Motor neuron (in vitro differentiated cells): ENCODE results near the gene RAMACL. TPM values are rescaled to one million over a fixed set of nuclear protein-coding genes. Genes with fewer than 3 reads are reported as not detected.
A peak's percentile ranks its signal among the peaks of the same experiment; 100 is the strongest.

Source experiments
- ATAC-seq, 8 experiments: fragments of 200-7000 bp; cut with Tn5 transposase; replicated peaks in 6 of 8; 2 replicates each; pipeline ENCODE4 v1.8.0; 2021; ENCODE audit warnings: mild to moderate bottlenecking in 8 of 8, moderate library complexity in 8 of 8
- H3K27ac ChIP-seq, 2 donors: fragments of 250-450 bp; sonication (Bioruptor Pico); 2 replicates each; pipeline ENCODE4 v1.9.0; 2021; ENCODE audit warnings: antibody characterized with exemption in 2 of 2, mild to moderate bottlenecking in 2 of 2, moderate library complexity in 1 of 2
- H3K4me1 ChIP-seq, 2 donors: fragments of 250-450 bp; sonication (Bioruptor Pico); replicated peaks in 1 of 2; 2 replicates each; pipeline ENCODE4 v1.6.1; 2021; ENCODE audit warnings: antibody characterized with exemption in 2 of 2, mild to moderate bottlenecking in 2 of 2, moderate library complexity in 1 of 2
- H3K4me3 ChIP-seq, 5 donors: fragments of 250-450 bp; sonication (Bioruptor Pico); 2 replicates each; pipeline ENCODE4 v1.9.0; 2021; ENCODE audit warnings: antibody characterized with exemption in 5 of 5, mild to moderate bottlenecking in 5 of 5, moderate library complexity in 4 of 5
- WGBS, 10 experiments: fragments of 450-650 bp; shearing (Covaris generic); methylation state at CpG; one replicate each; pipeline ENCODE4 v1.0.0; 2022; 5-methylcytosine and 5-hydroxymethylcytosine counted together
- in situ Hi-C, 9 experiments: fragments of 400-800 bp; cut with MboI; loops; one replicate each; pipeline ENCODE4 v1.15.0; 2021; ENCODE audit warnings: low sequenced_read_pairs in 9 of 9, low pct_unique_long_range_greater_than_20kb in 2 of 9; ENCODE audit not compliant: unreplicated experiment in 9 of 9
- total RNA-seq, 8 experiments: library from RNA; unstranded; fragments of 300-600 nt; gene quantifications; 2 replicates each; pipeline versions ENCODE4 v1.2.3 to v1.2.4, GENCODE V29; 2022

Gene RAMACL
- total RNA-seq, 8 experiments from 2014 or later: 0.50 to 2.7 (median 1.1) TPM

DNA sequence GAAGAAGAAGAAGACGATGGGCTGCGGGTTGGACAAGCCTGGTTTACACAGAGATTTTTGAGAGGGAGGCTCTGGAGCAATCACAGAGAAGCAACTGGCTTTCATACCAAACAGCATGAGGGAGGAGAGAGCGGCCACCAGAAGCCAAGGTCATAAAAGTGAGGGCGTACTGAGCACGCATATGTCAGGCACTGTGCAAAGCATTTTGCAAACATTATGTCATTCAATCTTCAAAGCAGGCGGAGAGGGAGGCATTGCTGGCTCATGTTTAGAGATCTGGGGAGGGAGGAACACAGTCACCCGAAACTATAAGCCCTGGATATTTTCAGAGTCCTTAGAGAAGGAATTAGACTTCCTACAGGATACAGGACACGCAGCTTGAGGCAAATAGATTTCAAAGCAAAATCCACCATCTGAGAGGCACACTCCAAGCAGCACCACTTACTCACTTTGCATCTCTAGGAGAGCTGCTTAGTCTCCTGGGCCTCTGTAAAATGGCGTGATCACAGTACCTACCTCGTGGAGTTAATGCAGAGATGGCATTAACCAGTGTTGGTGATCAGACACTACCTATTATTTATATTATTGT is 24.6 kb downstream of the RAMACL start:
- Histone ChIP-seq H3K27ac (no peak overlapping the region), H3K4me3 (no peak overlapping the region), H3K4me1 (peaks cover 3 to 11% of the 10 kb centered on the region in 2 donors)
- in situ Hi-C loops: no loop called here
- peak in 3 of 8 experiments; percentile 89 to 93 (median 90) for ATAC-seq
- WGBS, 10 experiments: 8 to 96% (median 81%) methylated on average over 2 to 10 of the region's 10 CpGs

DNA sequence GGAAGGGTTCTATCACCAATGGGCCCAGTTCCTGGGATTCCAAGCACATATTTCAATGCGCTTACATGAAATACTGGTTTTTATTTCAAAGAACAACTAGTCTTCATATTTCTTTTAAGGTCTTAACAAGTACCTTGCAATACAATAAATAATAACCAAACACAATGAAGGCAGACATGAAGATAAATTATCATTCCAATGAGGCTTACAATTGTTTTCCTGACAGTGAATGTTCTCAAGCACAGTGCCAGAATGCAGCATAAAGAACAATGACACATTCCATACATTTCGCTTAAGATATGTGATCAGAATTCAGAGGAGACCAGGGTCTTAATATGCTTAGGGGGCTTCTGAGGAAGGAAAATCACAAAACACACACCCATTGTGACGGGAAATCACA is 26.3 kb downstream of the RAMACL start:
- no peak for ATAC-seq
- Histone ChIP-seq H3K27ac (no peak overlapping the region), H3K4me3 (no peak overlapping the region), H3K4me1 (peaks cover 3 to 11% of the 10 kb centered on the region in 2 donors)
- WGBS, 10 experiments: 67 to 100% (median 100%) methylated on average over 1 to 3 of the region's 3 CpGs; no CpG with 5 or more reads in 2 of the 10 experiments
- in situ Hi-C loops: no loop called here

DNA sequence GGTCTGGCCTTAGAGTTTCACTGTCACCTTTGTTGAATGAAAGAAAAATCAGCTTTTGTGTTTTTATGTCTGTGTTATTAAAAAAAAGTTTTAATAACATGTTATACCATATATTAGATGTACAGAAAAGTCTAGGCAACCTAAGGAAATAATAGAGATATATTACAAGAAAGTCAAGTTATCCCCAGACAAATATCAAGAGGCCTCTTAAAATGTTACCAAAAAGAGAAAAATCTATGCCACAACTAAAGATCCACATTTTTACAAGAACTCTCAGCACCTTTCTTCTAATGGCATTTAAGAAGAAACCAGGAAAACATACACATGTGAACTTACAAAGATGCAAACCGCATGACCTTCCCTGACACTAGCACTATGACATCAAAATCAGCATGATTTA is 26.8 kb downstream of the RAMACL start:
- ATAC-seq: no peak
- WGBS, 10 experiments: 83 to 100% (median 91%) methylated on average over 1 of the region's 1 CpG; no CpG with 5 or more reads in 5 of the 10 experiments
- H3K4me1 ChIP-seq: peaks cover 7 to 11% of the 10 kb centered on the region in 2 donors
- no peak overlapping the region for H3K4me3 ChIP-seq
- in situ Hi-C loops: no loop called here
- H3K27ac ChIP-seq: no peak overlapping the region

DNA sequence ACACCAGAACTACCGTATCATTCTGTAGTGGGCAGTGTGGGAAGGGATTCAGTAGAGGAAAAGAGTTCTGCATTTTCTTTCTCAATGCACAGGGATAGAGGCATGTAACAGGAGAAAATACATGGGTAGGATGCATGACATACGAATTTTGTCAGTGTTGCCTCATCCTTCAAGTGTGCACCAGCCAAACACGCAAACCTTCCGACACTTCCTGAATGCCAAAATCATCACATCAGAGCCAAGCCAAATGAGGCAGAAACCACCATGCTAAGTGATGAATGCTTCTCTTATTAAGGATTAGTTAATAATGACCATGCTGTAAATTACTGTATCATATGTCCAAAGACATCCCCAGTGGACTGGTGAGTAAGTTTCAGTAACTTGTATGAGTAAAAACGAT is 27.3 kb downstream of the RAMACL start:
- no peak for ATAC-seq
- peaks cover 11% of the 10 kb centered on the region in 2 donors for H3K4me1 ChIP-seq
- in situ Hi-C loops: no loop called here
- WGBS, 10 experiments: 43 to 100% (median 94%) methylated on average over 1 to 5 of the region's 5 CpGs
- H3K27ac ChIP-seq: no peak overlapping the region
- H3K4me3 ChIP-seq: no peak overlapping the region

DNA sequence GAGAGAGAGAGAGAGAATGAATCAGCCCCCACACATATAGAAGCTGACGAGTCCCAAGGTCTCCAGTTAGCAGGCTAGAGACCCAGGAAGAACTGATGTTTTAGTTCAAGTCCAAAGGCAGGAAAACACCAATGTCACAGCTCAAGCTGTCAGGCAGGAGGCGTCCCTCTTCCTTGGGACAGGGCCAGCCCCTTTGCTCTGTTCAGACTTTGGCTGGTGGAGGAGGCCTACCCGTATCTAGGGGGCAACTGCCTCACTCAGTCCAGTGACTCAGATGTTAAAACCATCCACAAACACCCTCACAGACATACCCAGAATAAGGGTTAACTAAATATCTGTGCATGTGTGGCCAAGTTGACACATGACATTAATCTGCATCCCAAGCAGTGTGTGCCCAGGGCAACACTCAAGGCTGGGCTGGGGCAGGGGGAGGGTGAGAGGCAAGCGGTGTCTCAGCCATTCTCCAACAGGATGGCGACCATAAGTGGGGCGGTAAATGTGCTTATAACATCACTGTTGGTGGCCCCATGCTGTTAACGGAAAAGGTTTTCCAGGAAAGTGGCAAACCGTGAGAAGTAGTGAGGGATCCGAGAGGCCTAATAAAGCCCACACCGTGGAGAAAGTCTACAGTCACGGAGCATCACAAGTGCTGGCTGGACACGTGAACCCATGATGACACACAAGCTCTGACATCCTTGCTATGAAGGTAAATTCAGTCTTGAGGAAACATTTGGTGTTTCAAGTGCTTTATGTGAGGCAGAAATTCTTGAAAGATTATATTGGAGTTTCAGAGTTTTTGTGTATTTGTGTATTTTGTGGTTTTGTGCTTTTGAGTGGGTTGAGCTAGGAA is 28.1 kb downstream of the RAMACL start:
- Histone ChIP-seq H3K27ac (no peak overlapping the region), H3K4me1 (peaks cover 16 to 20% of the 10 kb centered on the region in 2 donors), H3K4me3 (no peak overlapping the region)
- in situ Hi-C loops: no loop called here
- 71 to 100% (median 93%) methylated on average over 1 to 9 of the region's 12 CpGs; no CpG with 5 or more reads in 2 of the 10 experiments for WGBS, 10 experiments
- ATAC-seq: peak in 2 of 8 experiments; percentile 9 to 48

DNA sequence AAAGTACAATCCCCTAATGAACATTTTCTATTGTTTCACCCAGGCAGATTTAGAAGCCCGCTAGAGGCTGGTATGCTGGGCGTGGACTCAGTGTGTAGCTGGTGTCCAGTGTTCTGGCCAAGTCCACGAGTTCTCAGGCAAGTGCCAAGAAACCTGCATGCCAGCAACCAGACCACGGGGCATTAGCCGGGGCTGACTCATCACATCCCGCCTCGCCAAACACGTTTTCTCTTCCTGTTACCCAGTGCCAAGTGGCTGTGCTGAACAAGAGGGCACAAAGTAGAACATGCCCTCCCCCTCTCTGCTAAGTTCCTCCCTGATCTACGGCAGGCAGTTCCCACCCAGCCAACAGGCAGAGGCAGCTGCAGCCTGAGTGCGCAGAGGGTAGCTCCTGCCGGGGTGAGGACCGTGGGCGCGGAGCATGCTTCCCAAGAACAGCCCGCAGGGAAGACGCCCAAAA is 29.6 kb downstream of the RAMACL start:
- Histone ChIP-seq H3K27ac (no peak overlapping the region), H3K4me3 (no peak overlapping the region), H3K4me1 (peaks cover 24 to 32% of the 10 kb centered on the region in 2 donors)
- in situ Hi-C loops: no loop called here
- WGBS, 10 experiments: 0 to 100% (median 88%) methylated on average over 2 to 8 of the region's 16 CpGs; no CpG with 5 or more reads in 2 of the 10 experiments
- ATAC-seq: peak in 3 of 8 experiments; percentile 6 to 39 (median 39)

DNA sequence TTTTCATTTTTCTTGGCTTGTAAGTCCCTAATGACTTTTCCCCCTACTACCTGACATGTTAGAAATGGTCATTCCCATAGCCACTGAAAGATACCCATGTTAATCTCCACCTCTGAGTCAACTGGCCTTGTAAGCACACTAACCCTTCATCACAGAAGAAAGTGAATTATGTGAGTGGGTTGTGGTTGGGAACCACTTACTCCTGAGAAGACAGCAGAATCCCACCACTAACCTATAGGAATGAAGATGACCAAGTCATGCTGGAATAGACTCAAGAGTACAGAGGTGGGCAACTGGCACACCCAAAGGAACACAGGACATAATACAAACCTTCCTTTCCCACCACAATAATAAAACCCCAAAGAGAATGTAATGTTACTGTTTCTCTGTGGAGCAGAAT is 30.1 kb downstream of the RAMACL start:
- no peak overlapping the region for H3K4me3 ChIP-seq
- in situ Hi-C loops: no loop called here
- H3K4me1 ChIP-seq: peaks cover 24 to 35% of the 10 kb centered on the region in 2 donors
- no peak for ATAC-seq
- H3K27ac ChIP-seq: no peak overlapping the region

DNA sequence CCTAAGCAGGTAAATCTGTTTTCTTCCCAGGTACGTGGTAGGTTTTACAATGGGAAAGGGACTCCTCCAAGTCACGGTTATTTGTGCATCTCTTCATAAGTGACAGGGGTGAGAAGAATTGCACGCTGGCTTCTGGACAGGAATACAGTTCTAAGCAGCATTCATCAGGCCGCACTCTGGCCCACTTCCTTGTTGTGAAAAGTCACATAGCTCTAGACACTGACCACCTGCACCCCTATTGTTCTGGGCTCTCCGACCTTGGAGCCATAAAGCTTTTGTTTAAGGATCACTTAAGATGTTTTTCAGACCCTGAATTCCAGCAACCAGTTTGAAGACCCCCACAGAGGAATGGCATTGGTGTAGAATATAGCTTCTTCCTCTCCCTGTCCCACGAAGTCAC is 31.4 kb downstream of the RAMACL start:
- WGBS, 10 experiments: 50 to 100% (median 68%) methylated on average over 1 to 6 of the region's 6 CpGs; no CpG with 5 or more reads in 2 of the 10 experiments
- H3K4me1 ChIP-seq: peaks cover 24 to 35% of the 10 kb centered on the region in 2 donors
- in situ Hi-C loops: no loop called here
- ATAC-seq: no peak
- H3K27ac ChIP-seq: no peak overlapping the region
- H3K4me3 ChIP-seq: no peak overlapping the region

DNA sequence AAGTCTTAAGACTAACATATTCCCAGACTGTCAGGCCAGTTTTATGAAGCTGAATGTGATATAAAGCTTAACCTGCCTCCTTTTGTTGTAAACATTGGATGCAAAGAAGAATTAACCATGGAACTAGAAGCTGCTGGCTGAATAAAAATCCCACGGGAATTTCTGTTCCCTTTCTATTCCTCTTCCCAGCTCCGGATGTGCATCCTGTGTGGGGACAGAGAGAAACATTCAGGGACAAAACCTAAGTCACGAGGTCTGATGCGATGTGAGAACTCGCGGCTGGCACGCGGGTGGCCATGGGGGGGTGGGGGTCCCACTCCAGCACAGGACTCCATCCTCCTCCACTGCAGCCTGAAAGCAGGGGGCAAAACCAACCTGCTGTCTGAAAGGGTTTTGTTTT is 32.2 kb downstream of the RAMACL start:
- 0 to 78% (median 57%) methylated on average over 1 to 8 of the region's 8 CpGs; no CpG with 5 or more reads in 4 of the 10 experiments for WGBS, 10 experiments
- Histone ChIP-seq H3K27ac (peak overlapping the region in 1 of 2 donors; percentile 30), H3K4me1 (peaks cover 24 to 35% of the 10 kb centered on the region in 2 donors), H3K4me3 (no peak overlapping the region)
- peak in 5 of 8 experiments; percentile 15 to 49 (median 41) for ATAC-seq
- in situ Hi-C loops: no loop called here

DNA sequence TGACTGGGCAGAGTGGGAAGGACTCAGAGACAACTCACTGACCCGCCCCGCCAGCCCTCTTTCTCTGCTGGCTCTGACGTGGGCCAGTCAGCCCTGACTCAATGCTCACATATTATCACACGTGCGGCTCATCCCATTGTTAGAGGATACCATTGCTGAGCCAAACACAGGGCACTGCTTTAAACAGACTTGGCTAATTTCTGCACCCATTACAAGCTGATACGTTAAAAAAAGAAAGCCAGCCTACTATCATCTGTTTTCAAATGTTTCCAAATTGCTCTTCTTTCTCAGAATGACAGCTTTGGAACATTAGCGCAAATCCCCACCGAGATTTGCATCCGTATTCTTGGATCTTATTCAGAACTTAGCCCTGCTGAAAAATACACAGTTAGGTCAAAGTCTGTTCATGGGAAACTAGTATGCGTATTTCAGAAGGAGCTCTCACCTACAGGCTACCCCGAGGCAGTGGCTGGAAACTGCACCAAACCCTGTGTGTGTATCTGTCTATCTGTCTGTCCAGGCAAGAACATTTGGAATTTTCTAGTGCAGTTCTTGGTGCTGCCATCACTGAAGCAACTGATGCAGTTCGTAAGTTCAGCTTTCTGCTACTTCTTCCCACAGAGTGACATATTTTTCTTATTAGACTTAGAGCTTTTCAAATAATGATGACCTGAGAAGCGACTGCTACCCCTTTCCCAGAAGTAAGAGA is 32.8 kb downstream of the RAMACL start:
- Histone ChIP-seq H3K27ac (peak overlapping the region in 1 of 2 donors; percentile 30), H3K4me1 (peaks cover 24 to 35% of the 10 kb centered on the region in 2 donors), H3K4me3 (no peak overlapping the region)
- WGBS, 10 experiments: 8 to 87% (median 69%) methylated on average over 4 to 11 of the region's 13 CpGs; no CpG with 5 or more reads in 1 of the 10 experiments
- ATAC-seq: peak; percentile 79 to 92 (median 88)
- in situ Hi-C loops: no loop called here

DNA sequence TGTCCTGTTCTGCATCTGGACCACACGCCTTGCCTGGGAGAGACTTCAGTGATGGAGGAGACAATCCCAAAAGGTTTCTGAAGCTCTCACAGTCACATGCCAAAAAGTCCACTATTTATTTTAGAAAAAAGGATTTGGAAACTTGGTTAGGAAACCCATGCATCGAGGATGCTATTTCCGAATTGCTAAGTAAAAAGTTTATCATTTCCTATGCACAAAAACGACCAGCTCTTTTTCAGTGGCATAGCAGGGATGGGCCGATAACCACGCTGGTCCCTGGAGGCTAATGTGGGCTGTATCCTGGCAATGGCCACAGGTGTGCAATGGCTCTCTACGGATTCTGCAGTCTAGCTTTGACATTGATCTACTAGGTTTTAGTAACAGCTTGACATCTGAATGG is 33.9 kb downstream of the RAMACL start:
- H3K4me1 ChIP-seq: peaks cover 24 to 35% of the 10 kb centered on the region in 2 donors
- no peak overlapping the region for H3K27ac ChIP-seq
- 0 to 87% (median 62%) methylated on average over 1 to 6 of the region's 7 CpGs; no CpG with 5 or more reads in 3 of the 10 experiments for WGBS, 10 experiments
- no peak overlapping the region for H3K4me3 ChIP-seq
- no peak for ATAC-seq
- in situ Hi-C loops: no loop called here

DNA sequence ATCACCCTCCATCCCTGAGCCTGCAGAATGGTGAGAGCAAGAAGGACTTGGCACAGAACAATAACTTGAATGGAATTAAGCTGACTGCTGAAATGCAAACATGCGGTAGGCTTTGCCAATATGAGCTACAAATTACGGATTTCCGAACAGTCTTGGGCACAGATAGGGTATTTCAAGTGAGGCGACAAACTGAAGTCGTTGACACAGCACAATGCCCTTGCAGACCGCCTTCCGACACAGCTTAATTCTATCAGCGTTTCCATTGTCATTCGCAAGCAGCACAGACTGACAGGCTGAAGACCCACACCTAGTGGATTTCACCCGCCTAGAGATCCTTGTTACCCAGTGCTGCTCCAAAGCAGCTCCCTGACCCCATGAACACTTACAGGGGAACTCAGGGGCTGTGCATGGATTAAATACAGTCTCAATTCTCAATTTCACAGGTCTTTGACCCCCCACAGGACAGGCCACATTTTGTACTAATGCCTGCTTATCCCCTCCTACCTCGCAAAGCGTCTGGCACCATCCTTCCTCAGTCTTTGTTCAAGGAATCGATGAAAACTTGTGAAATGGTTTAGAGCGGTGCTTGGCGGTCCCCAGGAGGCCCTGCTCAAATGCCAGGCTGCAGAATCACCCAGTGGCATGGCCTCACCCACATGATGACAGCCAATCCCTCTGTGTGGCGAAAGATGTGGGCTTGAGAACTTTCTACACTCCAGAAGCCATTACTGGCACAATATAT is 34.6 kb downstream of the RAMACL start:
- Histone ChIP-seq H3K4me3 (no peak overlapping the region), H3K4me1 (peaks cover 24 to 35% of the 10 kb centered on the region in 2 donors), H3K27ac (no peak overlapping the region)
- 45 to 96% (median 75%) methylated on average over 3 to 12 of the region's 16 CpGs for WGBS, 10 experiments
- in situ Hi-C loops: no loop called here
- ATAC-seq: peak in 4 of 8 experiments; percentile 20 to 40 (median 38)
